Measurements from ENCODE around the gene CAB39L. TPM values are rescaled to one million over a fixed set of nuclear protein-coding genes. Genes with fewer than 3 reads are reported as not detected.

The CAB39L gene
- total and polyA plus RNA-seq, 2 of the 4 experiments (the other 2 are of a cell fraction), result 8.5 to 16.7 TPM

GRCh38 chr13:49368688-49369087 is 75.2 kb downstream of the CAB39L start:
- H3K9ac ChIP-seq (ENCODE audit: low read depth, low read length), result no peak overlapping the region
- no peak overlapping the region for H3K56ac ChIP-seq (ENCODE audit: extremely low read depth, insufficient read depth, low read length)
- no peaks in the 10 kb centered on the region for H3K79me1 ChIP-seq (ENCODE audit: low read depth in 1 of 2, low read length in 2 of 2)
- no peaks in the 10 kb centered on the region for H4K20me1 ChIP-seq (ENCODE audit: insufficient read depth, low read length)
- H3K9me3 ChIP-seq (ENCODE audit: control insufficient read depth, insufficient read depth, low read length), result no peaks in the 10 kb centered on the region
- no peak overlapping the region for H3K14ac ChIP-seq (replicated peaks; ENCODE audit: low read depth, low read length)
- in situ Hi-C loops (cut with MboI; ENCODE audit: low sequenced_read_pairs), result no loop called here
- WGBS, 2 experiments (ENCODE audit: extremely low coverage in 2 of 2, insufficient read length in 1 of 2), result no CpG with 5 or more reads among the region's 2 CpGs
- no peak overlapping the region for H2AFZ ChIP-seq (replicated peaks; ENCODE audit: low read length, poor library complexity)
- no peak overlapping the region for H2AK9ac ChIP-seq (replicated peaks; ENCODE audit: low read depth, low read length, poor library complexity)
- no peak overlapping the region for H4K5ac ChIP-seq (ENCODE audit: low read depth, low read length)
- H2AK5ac ChIP-seq (ENCODE audit: low read depth, low read length), result no peak overlapping the region
- dilution Hi-C loops (cut with HindIII; ENCODE audit: low sequenced_read_pairs, unreplicated experiment), result no loop called here
- H3K18ac ChIP-seq (ENCODE audit: low read depth, low read length), result no peak overlapping the region
- H3K36me3 ChIP-seq (ENCODE audit: control insufficient read depth, insufficient read depth, low read length), result no peaks in the 10 kb centered on the region
- no peak overlapping the region for H2BK5ac ChIP-seq (ENCODE audit: low read depth, low read length, poor library complexity, severe bottlenecking)
- no peak overlapping the region for H4K91ac ChIP-seq (ENCODE audit: insufficient read depth, low read depth, low read length)
- H3K4me3 ChIP-seq (ENCODE audit: insufficient read depth, low read depth, low read length), result no peak overlapping the region
- H3K4me2 ChIP-seq (ENCODE audit: low read depth, low read length), result no peak overlapping the region
- H3K27ac ChIP-seq (ENCODE audit: insufficient read depth, low read length), result no peak overlapping the region
- BruUV-seq (replicated peaks), result no TSS peak
- H3K4me1 ChIP-seq (ENCODE audit: control insufficient read depth, insufficient read depth, low read length), result peaks cover 11% of the 10 kb centered on the region
- no peak for DNase-seq
- no peak overlapping the region for H2BK20ac ChIP-seq (ENCODE audit: low read depth, low read length)
- H3K4ac ChIP-seq (ENCODE audit: low read depth, low read length), result no peak overlapping the region
- H2BK15ac ChIP-seq (ENCODE audit: low read depth, low read length), result no peak overlapping the region
- no peak overlapping the region for H2BK120ac ChIP-seq (ENCODE audit: low read depth, low read length)
- CTCF ChIA-PET, result interaction anchor here (0.8 to 1.0 kb wide), 2 partner anchors 8 to 48 kb away, joined by 3 read pairs; no protein-coding TSS in a partner anchor
- no peak for ATAC-seq (ENCODE audit: low read depth)
- H3K27me3 ChIP-seq (ENCODE audit: control insufficient read depth, insufficient read depth, low read length), result no peaks in the 10 kb centered on the region
- TF ChIP-seq RFX5 (IDR thresholded peaks at IDR 0.05; ENCODE audit: low read depth, low read length) (no peak), FOS (IDR thresholded peaks at IDR 0.05; ENCODE audit: low read depth, low read length) (no peak), MAZ (IDR thresholded peaks at IDR 0.05; ENCODE audit: borderline replicate concordance, low read depth, low read length) (no peak), MXI1 (IDR thresholded peaks at IDR 0.05; ENCODE audit: borderline replicate concordance, low read depth, low read length) (no peak), RAD21 (IDR thresholded peaks at IDR 0.05; ENCODE audit: low read length) (no peak), USF2 (IDR thresholded peaks at IDR 0.05; ENCODE audit: low read depth, low read length) (no peak), POLR2A (IDR thresholded peaks at IDR 0.05; ENCODE audit: low read depth, low read length) (no peak), CHD1 (IDR thresholded peaks at IDR 0.05; ENCODE audit: low read depth, low read length) (no peak), CEBPB (IDR thresholded peaks at IDR 0.05; ENCODE audit: low read depth, low read length) (no peak)
- TF ChIP-seq, protein P1, sequence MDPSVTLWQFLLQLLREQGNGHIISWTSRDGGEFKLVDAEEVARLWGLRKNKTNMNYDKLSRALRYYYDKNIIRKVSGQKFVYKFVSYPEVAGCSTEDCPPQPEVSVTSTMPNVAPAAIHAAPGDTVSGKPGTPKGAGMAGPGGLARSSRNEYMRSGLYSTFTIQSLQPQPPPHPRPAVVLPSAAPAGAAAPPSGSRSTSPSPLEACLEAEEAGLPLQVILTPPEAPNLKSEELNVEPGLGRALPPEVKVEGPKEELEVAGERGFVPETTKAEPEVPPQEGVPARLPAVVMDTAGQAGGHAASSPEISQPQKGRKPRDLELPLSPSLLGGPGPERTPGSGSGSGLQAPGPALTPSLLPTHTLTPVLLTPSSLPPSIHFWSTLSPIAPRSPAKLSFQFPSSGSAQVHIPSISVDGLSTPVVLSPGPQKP (IDR thresholded peaks at IDR 0.05; ENCODE audit: borderline replicate concordance, low read depth, low read length), result no peak
- 0 out of 2 replicates have a peak, but pooled peaks cover 2% of the 10 kb centered on the region for H3K9me1 ChIP-seq (ENCODE audit: insufficient read depth, low read length)
- POLR2A ChIA-PET (ENCODE audit: unreplicated experiment), result no interaction called here
- intact Hi-C loops (cut with micrococcal nuclease), result no loop called here
- H3K23ac ChIP-seq (ENCODE audit: low read depth, low read length), result no peak overlapping the region
- H4K8ac ChIP-seq (ENCODE audit: low read depth in 2 of 2, low read length in 2 of 2), result no peak overlapping the region
